RCC 7860 (cell line): ENCODE data around the gene EVC2.

Source experiments
- DNase-seq: peaks from one replicate; pipeline ENCODE4 v3.0.0-alpha.2; 2015; ENCODE audit warnings: low spot score
- FAIRE-seq: peaks from 2 replicates; lab custom pipeline; 2012; peaks lifted over from hg19 to GRCh38; lab: Jason Lieb, UNC

The EVC2 gene

GRCh38 chr4:5526080-5526846 is 182.1 kb downstream of the EVC2 start:
- no peak for DNase-seq
- FAIRE-seq = no peak

- FAIRE-seq = no peak
- no peak for DNase-seq
These were observed 183.7 kb downstream of the EVC2 start for GRCh38 chr4:5524446-5525299.

- DNase-seq = no peak
- FAIRE-seq = no peak
These were observed 191.0 kb downstream of the EVC2 start for GRCh38 chr4:5517372-5517771.

GRCh38 chr4:5515646-5516045 is 192.7 kb downstream of the EVC2 start:
- FAIRE-seq (no peak), DNase-seq (no peak)
